Neural crest cell (in vitro differentiated cells): Measurements from ENCODE around the gene HS6ST2. TPM values are rescaled to one million over a fixed set of nuclear protein-coding genes. Genes with fewer than 3 reads are reported as not detected.

ENCODE experiments used
- DNase-seq: peaks from one replicate; pipeline ENCODE4 v3.0.0; 2021; ENCODE audit warnings: low read depth, mixed read lengths, low spot score
- H3K27ac Mint-ChIP-seq: one replicate; pipeline ENCODE4 v1.8.0; 2021; ENCODE audit warnings: mild to moderate bottlenecking, mixed read lengths; ENCODE audit not compliant: unreplicated experiment
- H3K27me3 Mint-ChIP-seq: 2 replicates; pipeline ENCODE4 v1.8.0; 2021; ENCODE audit warnings: low read depth, mild to moderate bottlenecking, mixed read lengths
- H3K36me3 Mint-ChIP-seq: 2 replicates; pipeline ENCODE4 v1.8.0; 2021; ENCODE audit warnings: low read depth, mild to moderate bottlenecking, mixed read lengths
- H3K4me1 Mint-ChIP-seq: 2 replicates; pipeline ENCODE4 v1.8.0; 2021; ENCODE audit warnings: mixed read lengths
- H3K4me3 Mint-ChIP-seq: one replicate; pipeline ENCODE4 v1.8.0; 2021; ENCODE audit warnings: mild to moderate bottlenecking, mixed read lengths
- H3K9me3 Mint-ChIP-seq: 2 replicates; pipeline ENCODE4 v1.8.0; 2021; ENCODE audit warnings: mixed read lengths
- CTCF ChIP-seq: fragments of 200-600 bp; sonication (generic); conservative IDR thresholded peaks from 2 replicates; pipeline ENCODE4 v1.5.0; 2021; ENCODE audit warnings: antibody characterized with exemption, mild to moderate bottlenecking
- total RNA-seq: library from RNA; stranded (reverse); gene quantifications from 2 replicates; pipeline ENCODE4 v1.2.1, GENCODE V29; 2021

The HS6ST2 gene
- total RNA-seq, 1 donor from 2014 or later: 13.9 TPM

GRCh38 chrX:132634521-132634920 lies 323.9 kb downstream of the HS6ST2 start:
- H3K27me3 Mint-ChIP-seq: no peaks in the 10 kb centered on the region
- no peak for TF ChIP-seq CTCF
- no peak overlapping the region for H3K4me3 Mint-ChIP-seq
- H3K9me3 Mint-ChIP-seq: peaks cover 3% of the 10 kb centered on the region
- no peaks in the 10 kb centered on the region for H3K36me3 Mint-ChIP-seq
- no peak overlapping the region for H3K27ac Mint-ChIP-seq
- peaks cover 13% of the 10 kb centered on the region for H3K4me1 Mint-ChIP-seq
- DNase-seq: no peak

DNA sequence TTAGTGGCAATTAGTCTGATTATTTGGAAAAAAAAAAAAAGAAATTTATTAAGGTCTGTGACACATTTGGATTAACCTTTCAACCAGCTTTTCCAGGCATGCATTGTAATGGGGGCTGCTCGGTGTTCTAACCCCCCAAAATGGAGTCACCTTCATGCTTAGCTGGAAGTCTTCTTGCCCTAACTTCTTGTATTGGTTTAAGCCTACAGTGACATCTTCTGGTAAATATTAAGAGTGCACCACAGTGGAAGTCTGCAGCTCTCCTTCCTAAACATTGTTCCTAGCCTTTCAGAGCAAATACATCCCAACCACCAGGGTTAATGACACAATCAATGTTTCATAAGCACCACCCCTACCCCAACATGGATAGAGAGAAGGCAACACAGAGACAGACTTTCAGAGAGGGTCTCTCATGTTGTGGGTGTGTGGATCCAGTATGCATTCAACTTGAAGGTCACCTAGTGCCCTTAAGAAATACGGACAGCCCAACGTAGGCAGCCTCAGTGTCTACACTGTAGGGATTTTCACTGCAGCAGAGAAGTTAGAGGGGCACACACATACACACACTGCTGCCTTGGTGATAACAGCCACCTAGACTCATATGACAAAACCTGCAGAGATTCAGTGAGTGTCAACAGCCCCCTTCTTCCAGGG lies 326.7 kb downstream of the HS6ST2 start:
- Mint-ChIP-seq H3K36me3 (no peaks in the 10 kb centered on the region), H3K9me3 (no peaks in the 10 kb centered on the region), H3K4me3 (no peak overlapping the region), H3K27me3 (no peaks in the 10 kb centered on the region), H3K4me1 (peaks cover 13% of the 10 kb centered on the region), H3K27ac (no peak overlapping the region)
- DNase-seq: no peak
- TF ChIP-seq CTCF: peak; percentile 71

DNA sequence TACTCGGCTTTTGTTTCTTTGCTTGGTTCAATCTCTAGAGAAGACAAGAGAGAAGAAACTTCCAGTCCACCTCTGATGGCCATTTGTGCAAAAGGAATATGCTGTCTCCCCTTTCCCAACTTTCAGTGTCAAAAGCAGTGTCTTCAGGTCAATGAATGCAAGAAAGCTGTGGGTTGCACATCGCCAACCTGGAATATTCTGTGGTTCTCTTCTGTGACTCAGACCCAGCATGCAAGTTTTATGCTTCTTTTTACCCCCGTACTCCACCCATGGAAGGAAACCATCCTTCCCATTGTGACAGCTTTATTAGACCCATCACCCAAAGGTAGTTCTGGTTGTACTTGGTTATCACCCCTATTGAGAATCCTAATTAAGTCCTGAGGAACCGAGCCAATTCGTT lies 334.0 kb downstream of the HS6ST2 start:
- Mint-ChIP-seq H3K4me1 (no peaks in the 10 kb centered on the region), H3K4me3 (no peak overlapping the region), H3K27ac (no peak overlapping the region), H3K36me3 (no peaks in the 10 kb centered on the region), H3K27me3 (no peaks in the 10 kb centered on the region), H3K9me3 (no peaks in the 10 kb centered on the region)
- no peak for TF ChIP-seq CTCF
- no peak for DNase-seq

DNA sequence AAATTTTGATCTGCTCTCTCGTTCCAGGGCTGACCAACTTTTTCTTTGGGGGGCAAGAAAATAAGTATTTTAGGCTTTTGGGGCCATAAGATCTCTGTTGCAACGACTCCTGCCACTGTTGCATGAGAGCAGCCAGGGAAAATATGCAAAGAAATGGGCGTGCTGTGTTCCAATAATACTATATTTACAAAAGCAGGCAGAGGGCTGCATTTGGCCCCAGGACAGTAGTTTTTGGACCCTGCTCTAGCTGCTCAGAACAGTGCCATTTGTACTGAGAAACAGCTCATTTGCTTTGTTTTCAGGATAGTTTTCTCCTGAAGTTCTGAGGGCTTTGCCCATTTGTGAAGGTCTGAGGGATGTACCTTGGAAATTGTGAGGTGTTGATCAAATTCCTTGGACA lies 334.5 kb downstream of the HS6ST2 start:
- Mint-ChIP-seq H3K4me3 (no peak overlapping the region), H3K27ac (no peak overlapping the region)

DNA sequence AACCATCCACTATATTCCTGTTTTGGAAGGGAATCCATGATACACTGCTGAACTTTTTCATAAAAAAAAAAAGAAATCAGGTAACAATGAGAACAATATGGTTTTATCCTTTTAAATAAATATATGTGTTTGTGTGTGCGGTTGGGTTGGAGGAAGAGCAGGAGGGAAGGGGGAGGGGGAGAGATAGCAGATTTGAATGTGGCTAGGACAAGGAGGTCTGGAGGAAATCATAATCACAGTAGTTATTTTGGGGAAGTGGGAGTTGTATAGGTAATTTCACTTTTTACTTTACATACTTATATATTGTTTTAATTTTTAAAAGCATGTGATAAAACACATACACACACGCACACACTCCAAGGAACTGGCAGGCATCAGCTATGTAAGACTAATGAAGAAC lies 335.1 kb downstream of the HS6ST2 start:
- Mint-ChIP-seq H3K27ac (no peak overlapping the region), H3K4me3 (no peak overlapping the region), H3K27me3 (no peaks in the 10 kb centered on the region), H3K9me3 (no peaks in the 10 kb centered on the region), H3K4me1 (no peaks in the 10 kb centered on the region), H3K36me3 (no peaks in the 10 kb centered on the region)
- no peak for DNase-seq
- no peak for TF ChIP-seq CTCF

More for the DNA sequence above, 334.5 kb downstream of the HS6ST2 start:
- TF ChIP-seq CTCF: no peak
- H3K4me1 Mint-ChIP-seq: no peaks in the 10 kb centered on the region
- H3K27me3 Mint-ChIP-seq: no peaks in the 10 kb centered on the region
- H3K9me3 Mint-ChIP-seq: no peaks in the 10 kb centered on the region
- no peaks in the 10 kb centered on the region for H3K36me3 Mint-ChIP-seq
- DNase-seq: no peak
